Measurements from ENCODE around the gene RPA1. TPM values are rescaled to one million over a fixed set of nuclear protein-coding genes. Genes with fewer than 3 reads are reported as not detected.

The RPA1 gene
- total RNA-seq, 1 experiment from 2014 or later: 69.1 TPM

GRCh38 chr17:1896243-1897104, 66.7 kb downstream of the RPA1 start:
- TF ChIP-seq EZH2phosphoT487 (IDR thresholded peaks at IDR 0.05; ENCODE audit: borderline replicate concordance, low read length) (no peak), CTCF (conservative IDR thresholded peaks at IDR 0.05; ENCODE audit: low read depth, low read length) (no peak), EZH2 (IDR thresholded peaks at IDR 0.05; ENCODE audit: low read length, unreplicated experiment) (no peak)
- H4K20me1 ChIP-seq (ENCODE audit: low read length): no peaks in the 10 kb centered on the region
- H3K4me3 ChIP-seq (ENCODE audit: low read length): no peak overlapping the region
- no peaks in the 10 kb centered on the region for H3F3A ChIP-seq (ENCODE audit: low read length, unreplicated experiment)
- H3K27me3 ChIP-seq (ENCODE audit: low read length): no peaks in the 10 kb centered on the region
- H3K9ac ChIP-seq (ENCODE audit: low read length): no peak overlapping the region
- intact Hi-C loops (cut with micrococcal nuclease): no loop called here
- ATAC-seq (no peak), DNase-seq (no peak)
- H3K79me2 ChIP-seq (ENCODE audit: low read length): no peaks in the 10 kb centered on the region
- no peaks in the 10 kb centered on the region for H3K9me3 ChIP-seq (ENCODE audit: low read length)
- ChIA-PET CTCF (no interaction called here), POLR2A (ENCODE audit: unreplicated experiment) (no interaction called here)
- no peak overlapping the region for H2AFZ ChIP-seq (ENCODE audit: low read length)
- no TSS peak for BruUV-seq (replicated peaks)
- no peak overlapping the region for H3K27ac ChIP-seq (ENCODE audit: low read length)
- H3K9me2 ChIP-seq (replicated peaks; ENCODE audit: low read length): no peaks in the 10 kb centered on the region
- H3K36me3 ChIP-seq (ENCODE audit: low read depth, low read length): peaks cover 25% of the 10 kb centered on the region; the same call in 1 of the 2 replicates
- H3K4me2 ChIP-seq (ENCODE audit: low read length): no peak overlapping the region
- no peaks in the 10 kb centered on the region for H3K4me1 ChIP-seq (ENCODE audit: insufficient read depth, low read length)

DNA sequence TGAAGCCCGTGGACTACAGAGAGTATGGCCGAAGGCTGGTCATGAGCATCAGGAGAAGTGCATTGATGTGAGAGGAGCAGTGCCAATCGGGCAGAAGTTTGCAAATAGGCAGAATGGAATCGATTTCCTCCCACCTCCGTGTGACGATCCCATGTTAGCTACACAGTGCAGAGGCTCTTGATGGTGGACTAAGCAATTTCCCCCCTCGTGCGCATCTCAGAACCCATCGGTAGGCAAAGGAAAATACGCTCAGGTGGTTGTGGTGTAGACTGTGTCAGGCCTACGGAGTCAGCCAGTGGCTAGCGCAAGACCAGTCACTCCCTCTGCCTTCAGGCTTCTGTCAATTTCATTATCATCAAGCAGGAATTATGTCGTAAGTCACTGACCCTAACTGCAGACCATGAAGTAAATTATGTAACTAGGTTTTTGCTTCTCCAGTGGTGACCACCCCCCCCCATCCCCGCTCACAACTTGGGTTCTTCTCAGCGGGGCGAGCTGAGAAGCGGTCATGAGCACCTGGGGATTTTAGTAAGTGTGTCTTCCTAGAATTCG, 67.4 kb downstream of the RPA1 start:
- TF ChIP-seq EZH2phosphoT487 (IDR thresholded peaks at IDR 0.05; ENCODE audit: borderline replicate concordance, low read length): no peak
- no peak for TF ChIP-seq CTCF (conservative IDR thresholded peaks at IDR 0.05; ENCODE audit: low read depth, low read length)
- no peak for TF ChIP-seq EZH2 (IDR thresholded peaks at IDR 0.05; ENCODE audit: low read length, unreplicated experiment)
- Histone ChIP-seq H3K4me2 (ENCODE audit: low read length) (no peak overlapping the region), H3F3A (ENCODE audit: low read length, unreplicated experiment) (no peaks in the 10 kb centered on the region), H4K20me1 (ENCODE audit: low read length) (no peaks in the 10 kb centered on the region), H2AFZ (ENCODE audit: low read length) (no peak overlapping the region), H3K36me3 (ENCODE audit: low read depth, low read length) (peaks cover 25% of the 10 kb centered on the region; the same call in 1 of the 2 replicates), H3K27ac (ENCODE audit: low read length) (no peak overlapping the region), H3K9ac (ENCODE audit: low read length) (no peak overlapping the region), H3K27me3 (ENCODE audit: low read length) (no peaks in the 10 kb centered on the region), H3K4me3 (ENCODE audit: low read length) (no peak overlapping the region), H3K79me2 (ENCODE audit: low read length) (no peaks in the 10 kb centered on the region), H3K9me3 (ENCODE audit: low read length) (no peaks in the 10 kb centered on the region), H3K9me2 (replicated peaks; ENCODE audit: low read length) (no peaks in the 10 kb centered on the region), H3K4me1 (ENCODE audit: insufficient read depth, low read length) (no peaks in the 10 kb centered on the region)
- intact Hi-C loops (cut with micrococcal nuclease): no loop called here
- CTCF ChIA-PET: no interaction called here
- POLR2A ChIA-PET (ENCODE audit: unreplicated experiment): no interaction called here
- TSS peak; percentile 61 for BruUV-seq (replicated peaks)
- DNase-seq (no peak), ATAC-seq (no peak)

- Histone ChIP-seq H3K9me2 (replicated peaks; ENCODE audit: low read length) (no peaks in the 10 kb centered on the region), H3K27ac (ENCODE audit: low read length) (no peak overlapping the region), H3K4me1 (ENCODE audit: insufficient read depth, low read length) (no peaks in the 10 kb centered on the region), H3K4me2 (ENCODE audit: low read length) (no peak overlapping the region), H3K27me3 (ENCODE audit: low read length) (no peaks in the 10 kb centered on the region), H3K9ac (ENCODE audit: low read length) (no peak overlapping the region), H3K79me2 (ENCODE audit: low read length) (no peaks in the 10 kb centered on the region), H3K4me3 (ENCODE audit: low read length) (no peak overlapping the region), H4K20me1 (ENCODE audit: low read length) (no peaks in the 10 kb centered on the region), H3K9me3 (ENCODE audit: low read length) (no peaks in the 10 kb centered on the region), H2AFZ (ENCODE audit: low read length) (no peak overlapping the region), H3K36me3 (ENCODE audit: low read depth, low read length) (peaks cover 16% of the 10 kb centered on the region; the same call in 1 of the 2 replicates), H3F3A (ENCODE audit: low read length, unreplicated experiment) (no peaks in the 10 kb centered on the region)
- ChIA-PET CTCF (no interaction called here), POLR2A (ENCODE audit: unreplicated experiment) (no interaction called here)
- ATAC-seq (no peak), DNase-seq (no peak)
- TF ChIP-seq EZH2phosphoT487 (IDR thresholded peaks at IDR 0.05; ENCODE audit: borderline replicate concordance, low read length) (no peak), CTCF (conservative IDR thresholded peaks at IDR 0.05; ENCODE audit: low read depth, low read length) (no peak), EZH2 (IDR thresholded peaks at IDR 0.05; ENCODE audit: low read length, unreplicated experiment) (no peak)
- BruUV-seq (replicated peaks): no TSS peak
- intact Hi-C loops (cut with micrococcal nuclease): no loop called here
Observed at GRCh38 chr17:1898332-1898731, 68.5 kb downstream of the RPA1 start.

Data from PC-3 (cell line).